Stimulated activated memory B cell treated with anti-CD40 and anti-IgM and Interleukin-4, amounts not matched to agents 10 μg/mL and 1 μg/mL and 100 μg/mL, for 72 hours (primary cell): ENCODE measurements around the gene CCDC81.
"Not testable (repeated sequence)": the region's sequence is repeated elsewhere in the genome, so short reads cannot be mapped to it uniquely, and the experiment has no call there.

Source experiments
- ATAC-seq: fragments of 150-1000 bp; cut with Tn5 transposase; 2 replicates; pipeline ENCODE4 v1.10.0; 2021
- H3K27ac Mint-ChIP-seq: one replicate; pipeline ENCODE4 v1.8.0; 2022; ENCODE audit warnings: mild to moderate bottlenecking, mixed read lengths
- H3K27me3 Mint-ChIP-seq: one replicate; pipeline ENCODE4 v1.8.0; 2022; ENCODE audit warnings: mixed read lengths
- H3K36me3 Mint-ChIP-seq: one replicate; pipeline ENCODE4 v1.8.0; 2022; ENCODE audit warnings: mixed read lengths
- H3K4me1 Mint-ChIP-seq: one replicate; pipeline ENCODE4 v1.8.0; 2022; ENCODE audit warnings: mixed read lengths
- H3K4me3 Mint-ChIP-seq: one replicate; pipeline ENCODE4 v1.8.0; 2022; ENCODE audit warnings: mild to moderate bottlenecking, moderate library complexity, mixed read lengths
- H3K9me3 Mint-ChIP-seq: one replicate; pipeline ENCODE4 v1.8.0; 2022; ENCODE audit warnings: mixed read lengths

CCDC81 gene

GRCh38 chr11:86374586-86374985 is at the start of gene CCDC81:
CCDC81 (plus strand) TSS chr11:86374887; CDS start chr11:86375164, 277 bp downstream.
- Mint-ChIP-seq H3K27ac (no peak within 1 kb of the TSS), H3K4me1 (no peaks in the 10 kb centered on the region), H3K9me3 (peaks cover 11% of the 10 kb centered on the region), H3K27me3 (peaks cover 12% of the 10 kb centered on the region), H3K36me3 (peaks cover 6% of the 10 kb centered on the region), H3K4me3 (no peak within 1 kb of the TSS)
- no peak for ATAC-seq

- no peak overlapping the region for H3K4me3 Mint-ChIP-seq
- no peaks in the 10 kb centered on the region for H3K4me1 Mint-ChIP-seq
- no peaks in the 10 kb centered on the region for H3K9me3 Mint-ChIP-seq
- ATAC-seq = no peak
- H3K27me3 Mint-ChIP-seq = no peaks in the 10 kb centered on the region
- H3K27ac Mint-ChIP-seq = no peak overlapping the region
- H3K36me3 Mint-ChIP-seq = peaks cover 65% of the 10 kb centered on the region
These were observed 39.4 kb upstream of the CCDC81 start for GRCh38 chr11:86335131-86335767.

- Mint-ChIP-seq H3K27me3 (no peaks in the 10 kb centered on the region), H3K4me3 (no peak overlapping the region), H3K4me1 (peaks cover 13% of the 10 kb centered on the region), H3K9me3 (no peaks in the 10 kb centered on the region), H3K27ac (no peak overlapping the region), H3K36me3 (peaks cover 81% of the 10 kb centered on the region)
- no peak for ATAC-seq
These were observed 37.5 kb upstream of the CCDC81 start for GRCh38 chr11:86337227-86337626.

GRCh38 chr11:86341382-86341781 is 33.3 kb upstream of the CCDC81 start:
- no peak overlapping the region for H3K4me3 Mint-ChIP-seq
- H3K36me3 Mint-ChIP-seq = peaks cover 70% of the 10 kb centered on the region
- H3K9me3 Mint-ChIP-seq = no peaks in the 10 kb centered on the region
- no peaks in the 10 kb centered on the region for H3K27me3 Mint-ChIP-seq
- H3K4me1 Mint-ChIP-seq = peaks cover 17% of the 10 kb centered on the region
- H3K27ac Mint-ChIP-seq = no peak overlapping the region
- no peak for ATAC-seq

GRCh38 chr11:86346513-86346912 is 28.2 kb upstream of the CCDC81 start:
- H3K27me3 Mint-ChIP-seq = no peaks in the 10 kb centered on the region
- H3K9me3 Mint-ChIP-seq = no peaks in the 10 kb centered on the region
- no peak overlapping the region for H3K27ac Mint-ChIP-seq
- peaks cover 8% of the 10 kb centered on the region for H3K4me1 Mint-ChIP-seq
- H3K36me3 Mint-ChIP-seq = peaks cover 36% of the 10 kb centered on the region
- no peak for ATAC-seq
- no peak overlapping the region for H3K4me3 Mint-ChIP-seq

GRCh38 chr11:86355256-86355655 is 19.4 kb upstream of the CCDC81 start:
- ATAC-seq = no peak
- H3K36me3 Mint-ChIP-seq = no peaks in the 10 kb centered on the region
- H3K27ac Mint-ChIP-seq = no peak overlapping the region
- H3K4me1 Mint-ChIP-seq = no peaks in the 10 kb centered on the region
- no peak overlapping the region for H3K4me3 Mint-ChIP-seq
- peaks cover 6% of the 10 kb centered on the region for H3K27me3 Mint-ChIP-seq
- no peaks in the 10 kb centered on the region for H3K9me3 Mint-ChIP-seq

GRCh38 chr11:86357412-86357811 is 17.3 kb upstream of the CCDC81 start:
- ATAC-seq, H3K4me1 Mint-ChIP-seq, H3K4me3 Mint-ChIP-seq, H3K27ac Mint-ChIP-seq, H3K36me3 Mint-ChIP-seq, H3K27me3 Mint-ChIP-seq, H3K9me3 Mint-ChIP-seq: not testable (repeated sequence)

- ATAC-seq = no peak
These were observed 16.0 kb upstream of the CCDC81 start for GRCh38 chr11:86358720-86359119.

GRCh38 chr11:86360775-86361395 is 13.8 kb upstream of the CCDC81 start:
- Mint-ChIP-seq H3K27ac (no peak overlapping the region), H3K27me3 (peaks cover 6% of the 10 kb centered on the region), H3K4me3 (no peak overlapping the region), H3K36me3 (no peaks in the 10 kb centered on the region), H3K9me3 (peaks cover 2% of the 10 kb centered on the region), H3K4me1 (no peaks in the 10 kb centered on the region)
- ATAC-seq = no peak

More at GRCh38 chr11:86358720-86359119, 16.0 kb upstream of the CCDC81 start:
- Mint-ChIP-seq H3K27me3 (peaks cover 6% of the 10 kb centered on the region), H3K4me3 (no peak overlapping the region), H3K36me3 (no peaks in the 10 kb centered on the region), H3K9me3 (peaks cover 2% of the 10 kb centered on the region), H3K4me1 (no peaks in the 10 kb centered on the region), H3K27ac (no peak overlapping the region)

- Mint-ChIP-seq H3K27me3 (no peaks in the 10 kb centered on the region), H3K27ac (no peak overlapping the region), H3K4me3 (no peak overlapping the region), H3K4me1 (no peaks in the 10 kb centered on the region), H3K36me3 (no peaks in the 10 kb centered on the region), H3K9me3 (peaks cover 2% of the 10 kb centered on the region)
- ATAC-seq = no peak
These were observed 11.3 kb upstream of the CCDC81 start for GRCh38 chr11:86363424-86363823.

- Mint-ChIP-seq H3K36me3 (no peaks in the 10 kb centered on the region), H3K4me3 (no peak overlapping the region), H3K27me3 (no peaks in the 10 kb centered on the region), H3K4me1 (no peaks in the 10 kb centered on the region), H3K9me3 (peaks cover 2% of the 10 kb centered on the region), H3K27ac (no peak overlapping the region)
- ATAC-seq = no peak
These were observed 9.1 kb upstream of the CCDC81 start for GRCh38 chr11:86365546-86365945.

GRCh38 chr11:86369668-86370067 is 5.0 kb upstream of the CCDC81 start:
- Mint-ChIP-seq H3K27me3 (peaks cover 4% of the 10 kb centered on the region), H3K9me3 (peaks cover 3% of the 10 kb centered on the region)
- no peak for ATAC-seq

GRCh38 chr11:86370171-86370570 is 4.5 kb upstream of the CCDC81 start:
- Mint-ChIP-seq H3K4me3 (no peak overlapping the region), H3K27me3 (peaks cover 9% of the 10 kb centered on the region), H3K27ac (no peak overlapping the region), H3K9me3 (peaks cover 3% of the 10 kb centered on the region), H3K36me3 (peaks cover 6% of the 10 kb centered on the region), H3K4me1 (no peaks in the 10 kb centered on the region)
- no peak for ATAC-seq

More at GRCh38 chr11:86369668-86370067, 5.0 kb upstream of the CCDC81 start:
- no peak overlapping the region for H3K27ac Mint-ChIP-seq
- no peak overlapping the region for H3K4me3 Mint-ChIP-seq
- H3K36me3 Mint-ChIP-seq = peaks cover 6% of the 10 kb centered on the region
- no peaks in the 10 kb centered on the region for H3K4me1 Mint-ChIP-seq

GRCh38 chr11:86370922-86371594 is 3.6 kb upstream of the CCDC81 start:
- ATAC-seq = no peak
- Mint-ChIP-seq H3K4me1 (no peaks in the 10 kb centered on the region), H3K27me3 (peaks cover 12% of the 10 kb centered on the region), H3K36me3 (peaks cover 6% of the 10 kb centered on the region), H3K27ac (no peak overlapping the region), H3K4me3 (no peak overlapping the region), H3K9me3 (peaks cover 5% of the 10 kb centered on the region)

GRCh38 chr11:86372041-86372440 is 2.6 kb upstream of the CCDC81 start:
- ATAC-seq = no peak
- Mint-ChIP-seq H3K27ac (no peak overlapping the region), H3K36me3 (peaks cover 6% of the 10 kb centered on the region), H3K4me1 (no peaks in the 10 kb centered on the region), H3K27me3 (peaks cover 12% of the 10 kb centered on the region), H3K4me3 (no peak overlapping the region), H3K9me3 (peaks cover 11% of the 10 kb centered on the region)

GRCh38 chr11:86372586-86372985 is 2.1 kb upstream of the CCDC81 start:
- Mint-ChIP-seq H3K36me3 (peaks cover 6% of the 10 kb centered on the region), H3K27ac (no peak overlapping the region), H3K4me1 (no peaks in the 10 kb centered on the region), H3K9me3 (peaks cover 11% of the 10 kb centered on the region), H3K27me3 (peaks cover 12% of the 10 kb centered on the region), H3K4me3 (no peak overlapping the region)
- no peak for ATAC-seq
